Measurements from ENCODE around the gene FARP1. TPM values are rescaled to one million over a fixed set of nuclear protein-coding genes. Genes with fewer than 3 reads are reported as not detected.

The FARP1 gene
- total and polyA plus RNA-seq, 2 of the 13 experiments (the other 11 are each of a cell fraction or from before 2014, with no cell fraction given): 70.6 to 126 TPM

- TF ChIP-seq ISX (CRISPR knock-in tag; conservative IDR thresholded peaks at IDR 0.05) (no peak), NR1H2 (CRISPR knock-in tag; IDR thresholded peaks at IDR 0.05; ENCODE audit: borderline replicate concordance, low read depth) (no peak), ZSCAN31 (CRISPR knock-in tag; IDR thresholded peaks at IDR 0.05; ENCODE audit: low read depth) (no peak), MED1 (CRISPR knock-in tag; IDR thresholded peaks at IDR 0.05) (no peak)
Observed at GRCh38 chr13:98423417-98423816, 280.5 kb downstream of the FARP1 start (continued).

GRCh38 chr13:98427331-98427995, 284.6 kb downstream of the FARP1 start:
- CTCF ChIA-PET (ENCODE audit: low intra/inter-chr PET ratio, low total read pairs): no interaction called here
- Histone ChIP-seq H3K79me2 (ENCODE audit: insufficient read depth, low read length) (no peaks in the 10 kb centered on the region), H3K4me1 (ENCODE audit: insufficient read depth, low read length) (no peaks in the 10 kb centered on the region), H3K9ac (ENCODE audit: insufficient read depth, low read depth, low read length) (no peak overlapping the region), H4K20me1 (ENCODE audit: insufficient read depth, low read length) (peaks cover 2% of the 10 kb centered on the region; the same call in 1 of the 2 replicates), H3K4me3 (replicated peaks in 1 of 3; ENCODE audit: insufficient read depth in 1 of 3, low read depth in 2 of 3, low read length in 3 of 3) (no peak overlapping the region), H3K27ac (ENCODE audit: extremely low read length, insufficient read depth, low read length) (no peak overlapping the region), H3K9me3 (ENCODE audit: low read length) (no peaks in the 10 kb centered on the region), H2AFZ (ENCODE audit: low read length) (no peak overlapping the region), H3K36me3 (replicated peaks in 1 of 2; ENCODE audit: control insufficient read depth in 1 of 2, insufficient read depth in 2 of 2, low read length in 2 of 2) (peaks cover 46 to 91% of the 10 kb centered on the region in 2 experiments), H3K4me2 (ENCODE audit: low read depth, low read length) (no peak overlapping the region), H3K27me3 (ENCODE audit: control insufficient read depth in 1 of 2, insufficient read depth in 2 of 2, low read length in 2 of 2) (no peaks in the 10 kb centered on the region)
- BruUV-seq (replicated peaks): no TSS peak
- WGBS (ENCODE audit: low lambda C conversion rate): 96% methylated on average over 13 of the region's 13 CpGs
- in situ Hi-C loops (cut with HindIII; ENCODE audit: extremely low pct_ligation_motif_present, low pct_unique_long_range_greater_than_20kb) (loop anchor here (25.0 kb wide), 1 partner anchor 565 kb away; no protein-coding TSS in a partner anchor), intact Hi-C loops (cut with micrococcal nuclease; ENCODE audit: unreplicated experiment) (no loop called here)
- peak; percentile 46 for TF ChIP-seq RBM22 (optimal IDR thresholded peaks at IDR 0.05; ENCODE audit: low read length)
- no peak for TF ChIP-seq PRDM10 (CRISPR knock-in tag; IDR thresholded peaks at IDR 0.05; ENCODE audit: low read depth)
- POLR2A ChIA-PET: no interaction called here
- DNase-seq (ENCODE audit: low spot score): no peak
- no peak for ATAC-seq
- no peak for FAIRE-seq

Data from HepG2 (cell line).